Ramos (cell line): ENCODE data around the gene NXPE1.
"Not testable (repeated sequence)": the region's sequence is repeated elsewhere in the genome, so short reads cannot be mapped to it uniquely, and the experiment has no call there.

Experiments used
- in situ Hi-C: fragments of 300-500 bp; cut with MboI; formaldehyde crosslinking; loops from one replicate; pipeline ENCODE4 v1.14.3; 2022; ENCODE audit warnings: low sequenced_read_pairs; ENCODE audit not compliant: unreplicated experiment

Gene NXPE1

GRCh38 chr11:114559425-114560310 lies at the start of gene NXPE1:
TSS of gene NXPE1 (minus strand) at chr11:114559881. CDS start at chr11:114551201, 8,680 bp downstream.
- in situ Hi-C loops, result no loop called here

GRCh38 chr11:114609429-114609828 lies 49.7 kb upstream of the NXPE1 start:
- in situ Hi-C loops, result no loop called here

GRCh38 chr11:114608605-114609004 lies 48.9 kb upstream of the NXPE1 start:
- in situ Hi-C loops, result not testable (repeated sequence)

- in situ Hi-C loops, result no loop called here
Observed at GRCh38 chr11:114607753-114608459, 48.2 kb upstream of the NXPE1 start.

GRCh38 chr11:114606802-114607075 lies 47.1 kb upstream of the NXPE1 start:
- in situ Hi-C loops, result not testable (repeated sequence)

GRCh38 chr11:114606003-114606801 lies 46.5 kb upstream of the NXPE1 start:
- in situ Hi-C loops, result no loop called here

- in situ Hi-C loops, result no loop called here
Observed at GRCh38 chr11:114605370-114605769, 45.7 kb upstream of the NXPE1 start.

- in situ Hi-C loops, result no loop called here
Observed at GRCh38 chr11:114604886-114605285, 45.2 kb upstream of the NXPE1 start.

GRCh38 chr11:114604179-114604813 lies 44.6 kb upstream of the NXPE1 start:
- in situ Hi-C loops, result no loop called here

- in situ Hi-C loops, result not testable (repeated sequence)
Observed at GRCh38 chr11:114603151-114603550, 43.5 kb upstream of the NXPE1 start.

GRCh38 chr11:114598461-114598860 lies 38.8 kb upstream of the NXPE1 start:
- in situ Hi-C loops, result loop anchor here (25.0 kb wide), 1 partner anchor 261 kb away; no protein-coding TSS in a partner anchor

- in situ Hi-C loops, result loop anchor here (25.0 kb wide), 1 partner anchor 259 kb away; no protein-coding TSS in a partner anchor
Observed at GRCh38 chr11:114596175-114596919, 36.7 kb upstream of the NXPE1 start.

- in situ Hi-C loops, result loop anchor here (25.0 kb wide), 1 partner anchor 258 kb away; no protein-coding TSS in a partner anchor
Observed at GRCh38 chr11:114595571-114595970, 35.9 kb upstream of the NXPE1 start, which contains the start of gene NXPE4. TSS of gene NXPE4 (minus strand) at chr11:114595786. CDS start at chr11:114594759, 1,027 bp downstream.

- in situ Hi-C loops, result loop anchor here (25.0 kb wide), 1 partner anchor 257 kb away; no protein-coding TSS in a partner anchor
Observed at GRCh38 chr11:114594703-114595102, 35.0 kb upstream of the NXPE1 start.

- in situ Hi-C loops, result loop anchor here (25.0 kb wide), 1 partner anchor 250 kb away; no protein-coding TSS in a partner anchor
Observed at GRCh38 chr11:114587398-114587953, 27.8 kb upstream of the NXPE1 start.

- in situ Hi-C loops, result loop anchor here (25.0 kb wide), 1 partner anchor 249 kb away; no protein-coding TSS in a partner anchor
Observed at GRCh38 chr11:114586797-114587196, 27.1 kb upstream of the NXPE1 start.

- in situ Hi-C loops, result no loop called here
Observed at GRCh38 chr11:114571712-114572111, 12.0 kb upstream of the NXPE1 start.

- in situ Hi-C loops, result no loop called here
Observed at GRCh38 chr11:114569801-114570200, 10.1 kb upstream of the NXPE1 start.

GRCh38 chr11:114566276-114566675 lies 6.6 kb upstream of the NXPE1 start:
- in situ Hi-C loops, result no loop called here
